ENCODE results near the gene FUCA2. TPM values are rescaled to one million over a fixed set of nuclear protein-coding genes. Genes with fewer than 3 reads are reported as not detected.
A peak's percentile ranks its signal among the peaks of the same experiment; 100 is the strongest.

FUCA2 gene
- total RNA-seq, 1 experiment from 2014 or later, result 72.1 TPM

DNA sequence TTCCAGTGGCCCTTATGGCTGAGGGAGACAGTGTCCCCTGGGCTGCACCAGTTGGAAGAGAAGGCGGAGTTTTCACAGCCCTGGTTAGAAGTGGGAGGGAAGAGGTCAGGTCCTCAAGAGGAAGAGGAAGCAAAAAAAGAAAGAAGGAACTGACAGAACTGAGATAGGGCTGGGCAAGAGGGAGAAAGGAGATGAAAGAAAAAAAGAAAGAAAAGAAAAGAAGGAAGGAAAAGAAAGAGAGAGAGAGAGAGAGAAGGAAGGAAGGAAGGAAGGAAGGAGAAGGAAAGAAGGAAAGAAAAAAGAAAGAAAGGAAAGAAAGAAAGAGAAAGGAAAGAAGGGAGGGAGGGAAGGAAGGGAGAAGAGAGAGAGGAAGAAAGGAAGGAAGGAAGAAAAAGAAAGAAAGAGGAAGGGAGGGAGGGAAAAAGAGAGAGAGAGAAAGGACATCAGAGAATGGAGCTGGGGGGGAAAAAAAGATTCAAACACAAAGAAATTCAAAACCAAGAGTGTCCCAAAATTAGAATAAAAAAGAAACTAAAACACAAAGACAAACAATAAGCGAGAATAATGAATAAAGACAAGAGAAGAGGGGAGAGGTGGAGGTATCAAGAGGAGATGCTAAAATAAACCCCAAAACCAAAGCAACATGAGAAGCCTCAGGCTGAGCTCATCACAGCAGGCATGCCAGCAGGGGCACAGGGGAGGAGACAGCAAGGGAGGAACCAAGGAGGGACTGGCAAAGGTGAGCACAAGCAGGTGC, 5.3 kb upstream of the FUCA2 start:
- Histone ChIP-seq H4K91ac (ENCODE audit: insufficient read length, low read depth, low read length) (no peak overlapping the region), H4K8ac (replicated peaks; ENCODE audit: insufficient read length, low read depth, low read length) (no peak overlapping the region), H3T11ph (ENCODE audit: low read length) (no peak overlapping the region), H3K27me3 (ENCODE audit: insufficient read depth, low read length) (no peaks in the 10 kb centered on the region), H2BK20ac (ENCODE audit: low read depth, low read length, poor library complexity, severe bottlenecking) (no peak overlapping the region), H2AFZ (ENCODE audit: low read length) (no peak overlapping the region), H4K20me1 (ENCODE audit: control insufficient read depth, insufficient read depth, insufficient read length) (no peaks in the 10 kb centered on the region), H2BK5ac (ENCODE audit: insufficient read length, low read length) (no peak overlapping the region), H3K23ac (ENCODE audit: insufficient read length, low read depth, low read length) (no peak overlapping the region), H3K56ac (ENCODE audit: insufficient read length, low read depth, low read length) (no peak overlapping the region), H3K4me1 (ENCODE audit: insufficient read depth, low read length) (peaks cover 3% of the 10 kb centered on the region; the same call in 1 of the 2 replicates), H2BK120ac (ENCODE audit: low read depth, low read length, poor library complexity, severe bottlenecking) (no peak overlapping the region), H2AK5ac (ENCODE audit: insufficient read length, low read length) (no peak overlapping the region), H4K5ac (ENCODE audit: insufficient read length, low read depth, low read length) (no peak overlapping the region), H2BK12ac (ENCODE audit: insufficient read length, low read depth, low read length) (no peak overlapping the region), H3K79me1 (ENCODE audit: insufficient read depth, low read depth, low read length, poor library complexity, severe bottlenecking) (no peaks in the 10 kb centered on the region), H3K9me3 (ENCODE audit: control insufficient read depth, low read depth, low read length) (no peaks in the 10 kb centered on the region), H3K23me2 (ENCODE audit: insufficient read length, low read depth, low read length, poor library complexity, severe bottlenecking) (no peaks in the 10 kb centered on the region), H3K27ac (ENCODE audit: insufficient read length, low read depth, low read length) (no peak overlapping the region), H3K14ac (ENCODE audit: insufficient read depth, low read length) (no peak overlapping the region), H3K79me2 (ENCODE audit: insufficient read depth, low read length) (no peaks in the 10 kb centered on the region), H3K18ac (ENCODE audit: insufficient read length, low read depth, low read length) (no peak overlapping the region), H2BK15ac (ENCODE audit: low read depth, low read length) (no peak overlapping the region), H3K4me2 (ENCODE audit: insufficient read depth, insufficient read length, low read length) (no peak overlapping the region), H3K4ac (ENCODE audit: low read depth, low read length) (no peak overlapping the region), H3K9ac (ENCODE audit: extremely low read depth, insufficient read length, low read length) (no peak overlapping the region)
- TF ChIP-seq, protein P1, sequence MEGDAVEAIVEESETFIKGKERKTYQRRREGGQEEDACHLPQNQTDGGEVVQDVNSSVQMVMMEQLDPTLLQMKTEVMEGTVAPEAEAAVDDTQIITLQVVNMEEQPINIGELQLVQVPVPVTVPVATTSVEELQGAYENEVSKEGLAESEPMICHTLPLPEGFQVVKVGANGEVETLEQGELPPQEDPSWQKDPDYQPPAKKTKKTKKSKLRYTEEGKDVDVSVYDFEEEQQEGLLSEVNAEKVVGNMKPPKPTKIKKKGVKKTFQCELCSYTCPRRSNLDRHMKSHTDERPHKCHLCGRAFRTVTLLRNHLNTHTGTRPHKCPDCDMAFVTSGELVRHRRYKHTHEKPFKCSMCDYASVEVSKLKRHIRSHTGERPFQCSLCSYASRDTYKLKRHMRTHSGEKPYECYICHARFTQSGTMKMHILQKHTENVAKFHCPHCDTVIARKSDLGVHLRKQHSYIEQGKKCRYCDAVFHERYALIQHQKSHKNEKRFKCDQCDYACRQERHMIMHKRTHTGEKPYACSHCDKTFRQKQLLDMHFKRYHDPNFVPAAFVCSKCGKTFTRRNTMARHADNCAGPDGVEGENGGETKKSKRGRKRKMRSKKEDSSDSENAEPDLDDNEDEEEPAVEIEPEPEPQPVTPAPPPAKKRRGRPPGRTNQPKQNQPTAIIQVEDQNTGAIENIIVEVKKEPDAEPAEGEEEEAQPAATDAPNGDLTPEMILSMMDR (conservative IDR thresholded peaks at IDR 0.05), result no peak
- H3K27ac Mint-ChIP-seq, result 0 out of 7 replicates have a peak overlapping the region, but pooled peaks of 1 of the 3 experiments have one; percentile 27
- peaks cover 29 to 38% of the 10 kb centered on the region in 2 experiments for H3K4me1 Mint-ChIP-seq
- WGBS (ENCODE audit: extremely low coverage, insufficient read length, low lambda C conversion rate), result no CpG with 5 or more reads among the region's 2 CpGs
- peaks cover 49% of the 10 kb centered on the region for H3K27me3 Mint-ChIP-seq (ENCODE audit: low read depth)
- peak overlapping the region in 1 of 2 experiments; percentile 46; a peak in 1 of 5 replicates for H3K4me3 Mint-ChIP-seq
- H3K9me3 Mint-ChIP-seq, result no peaks in the 10 kb centered on the region; a peak in 1 of 5 replicates
- no peak for DNase-seq
- peaks cover 0 to 4% (median 0%) of the 10 kb centered on the region in 3 experiments; a peak in 2 of 7 replicates for H3K36me3 Mint-ChIP-seq (ENCODE audit: insufficient read depth in 1 of 3, low read depth in 3 of 3)
